GM15510 (cell line): ENCODE results near the gene EYS.

Experiments
- POLR2A ChIP-seq: IDR thresholded peaks from 3 replicates; pipeline ENCODE4 v1.6.1; 2011; ENCODE audit warnings: borderline replicate concordance; ENCODE audit not compliant: insufficient read length; ENCODE audit errors: extremely low read depth

The EYS gene

DNA sequence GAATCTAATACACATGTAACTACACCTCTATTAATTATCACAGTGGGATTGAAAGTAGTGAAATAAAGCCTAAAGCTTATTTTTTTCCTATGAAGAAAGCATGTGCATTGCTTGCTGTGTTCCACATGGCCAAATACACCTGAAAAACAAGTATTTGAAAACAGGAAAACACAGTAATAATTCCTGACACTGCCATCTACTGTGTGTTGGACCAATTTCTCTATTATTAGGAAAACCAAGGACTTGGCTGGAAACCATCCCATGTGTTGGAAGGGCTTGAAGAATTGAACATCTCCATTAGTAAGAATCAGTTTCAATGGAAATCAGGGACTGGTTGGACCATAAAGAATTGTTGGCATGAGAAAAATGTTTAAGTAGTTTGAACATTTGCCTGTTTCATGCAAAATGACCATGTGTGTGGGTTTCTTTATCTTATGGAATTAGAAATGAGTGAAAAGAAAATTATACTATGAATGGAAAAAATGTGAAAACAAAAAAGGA, 1947.4 kb downstream of the EYS start:
- no peak for TF ChIP-seq POLR2A

DNA sequence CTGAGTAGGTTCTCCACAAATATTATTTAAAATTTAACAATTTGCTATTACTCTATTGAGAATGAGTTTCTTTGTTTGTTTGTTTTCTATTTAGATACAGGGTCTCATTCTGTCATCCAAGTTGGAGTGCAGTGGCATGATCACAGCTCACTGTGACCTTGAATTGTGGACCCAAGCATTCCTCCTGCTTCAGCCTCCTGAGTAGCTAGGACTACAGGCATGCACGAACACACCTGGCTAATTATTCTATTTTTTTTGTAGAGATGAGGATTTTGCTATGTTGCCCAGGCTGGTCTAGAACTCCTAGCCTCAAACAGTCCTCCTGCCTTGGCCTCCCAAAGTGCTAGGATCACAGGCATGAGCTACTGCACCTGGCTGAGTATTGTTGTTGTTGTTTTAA, 1949.2 kb downstream of the EYS start:
- no peak for TF ChIP-seq POLR2A

GRCh38 chr6:63750400-63750799, 1956.6 kb downstream of the EYS start:
- no peak for TF ChIP-seq POLR2A

DNA sequence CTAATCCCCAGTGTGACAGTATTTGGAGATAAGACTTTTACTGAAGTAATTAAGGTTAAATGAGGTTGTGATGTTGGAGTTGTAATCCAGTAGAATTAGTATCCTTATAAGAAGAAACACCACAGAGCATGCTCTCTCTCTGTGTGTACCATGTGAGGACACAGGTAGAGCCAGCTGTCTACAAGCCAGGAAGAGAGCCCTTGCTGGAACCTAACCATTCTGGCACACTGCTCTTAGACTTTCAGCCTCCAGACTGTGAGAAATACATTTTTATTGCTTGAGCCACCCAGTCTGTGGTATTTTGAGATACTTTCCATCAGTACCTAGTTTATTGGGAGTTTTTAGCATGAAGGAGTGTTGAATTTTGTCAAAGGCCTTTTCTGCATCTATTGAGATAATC, 1961.2 kb downstream of the EYS start:
- no peak for TF ChIP-seq POLR2A

DNA sequence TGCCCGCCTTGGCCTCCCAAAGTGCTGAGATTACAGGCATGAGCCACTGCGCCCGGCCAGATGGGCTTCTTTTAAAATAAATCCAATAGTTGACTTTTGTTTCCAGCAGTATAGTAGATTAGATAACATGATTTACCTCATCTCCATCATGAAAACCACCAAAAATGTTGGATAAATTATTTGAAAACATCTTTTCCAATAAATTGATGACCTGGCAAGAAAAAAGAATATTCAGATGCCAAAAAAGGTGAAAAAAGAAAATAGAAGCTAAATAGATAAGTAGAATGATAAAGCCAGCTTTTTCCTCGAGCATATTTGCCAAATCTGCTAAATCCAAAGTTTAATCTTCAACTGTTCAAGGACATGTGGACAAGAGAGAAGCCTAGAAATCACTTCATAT, 1962.2 kb downstream of the EYS start:
- no peak for TF ChIP-seq POLR2A

DNA sequence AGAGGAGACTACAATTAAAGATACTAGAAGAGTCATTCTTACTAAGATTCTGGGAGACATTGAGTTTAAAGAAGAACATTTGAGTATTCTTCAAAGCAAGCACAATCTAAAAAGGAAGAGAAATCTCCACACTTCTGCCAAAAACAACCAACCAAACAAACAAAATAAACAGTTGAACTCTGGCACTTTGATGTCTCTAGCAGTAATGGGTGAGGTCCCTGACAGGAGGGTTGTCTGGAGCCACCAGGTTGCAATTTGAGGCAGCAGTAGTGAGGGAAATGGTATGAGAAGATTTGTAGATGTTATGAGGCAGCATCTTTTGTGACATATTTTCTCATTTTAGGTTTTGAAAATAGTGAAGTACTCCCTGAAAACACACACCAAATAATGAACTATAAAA, 1963.3 kb downstream of the EYS start:
- no peak for TF ChIP-seq POLR2A

GRCh38 chr6:63742060-63742459, 1965.0 kb downstream of the EYS start:
- no peak for TF ChIP-seq POLR2A

DNA sequence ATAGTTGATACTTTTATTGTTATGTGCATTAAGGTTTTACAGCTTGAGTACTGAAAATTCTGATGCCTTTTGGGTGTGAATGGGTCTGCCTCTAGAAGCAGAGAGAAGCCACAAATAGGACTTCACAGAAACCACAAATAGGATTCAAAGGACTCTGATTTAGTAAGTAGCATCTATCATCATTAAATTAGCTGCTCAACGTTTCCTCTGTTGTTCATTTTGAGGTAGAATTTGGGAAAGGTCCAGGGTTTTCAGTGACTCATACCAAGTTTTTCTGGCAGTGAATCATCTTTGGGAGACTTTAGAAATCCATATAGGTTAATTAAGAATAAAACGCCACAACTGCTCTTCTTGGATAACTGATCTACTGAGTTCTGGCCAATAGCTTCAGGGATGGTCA, 1966.3 kb downstream of the EYS start:
- TF ChIP-seq POLR2A = no peak

DNA sequence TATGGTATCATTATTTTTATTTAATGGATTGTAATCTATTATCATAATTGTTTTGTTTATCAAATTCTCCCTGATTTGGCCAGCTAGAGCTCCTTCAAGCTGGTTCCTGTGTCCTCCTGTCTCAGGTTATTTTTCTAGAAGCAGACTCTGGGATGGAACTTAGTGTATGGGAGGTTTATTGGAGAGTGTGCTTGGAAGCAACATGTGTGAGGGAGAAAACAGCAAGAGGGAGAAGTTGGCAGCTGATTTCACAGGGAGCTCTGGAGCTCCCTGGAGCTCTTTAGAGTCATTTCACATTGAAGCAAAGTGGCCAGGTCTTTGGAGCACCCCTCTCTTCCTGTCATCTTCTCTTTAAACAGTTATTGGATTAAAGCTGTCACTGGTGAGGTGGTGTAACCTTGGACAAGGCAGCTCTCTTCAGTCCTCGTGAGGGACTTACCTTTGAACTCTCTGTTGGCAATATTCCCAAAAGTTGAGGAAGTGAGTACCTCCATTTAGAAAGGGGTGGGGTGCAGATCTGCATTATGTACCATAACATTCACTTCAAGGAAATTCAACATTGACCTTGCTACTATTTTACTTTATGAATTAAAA, 1967.8 kb downstream of the EYS start:
- TF ChIP-seq POLR2A = no peak

- no peak for TF ChIP-seq POLR2A
Measured at GRCh38 chr6:63734923-63735322, 1972.1 kb downstream of the EYS start.

GRCh38 chr6:63732336-63732735, 1974.7 kb downstream of the EYS start:
- no peak for TF ChIP-seq POLR2A

GRCh38 chr6:63731930-63732329, 1975.1 kb downstream of the EYS start:
- TF ChIP-seq POLR2A = no peak

- no peak for TF ChIP-seq POLR2A
Measured at GRCh38 chr6:63730311-63730710, 1976.7 kb downstream of the EYS start.

- TF ChIP-seq POLR2A = no peak
Measured at GRCh38 chr6:63724721-63725120, 1982.3 kb downstream of the EYS start.

DNA sequence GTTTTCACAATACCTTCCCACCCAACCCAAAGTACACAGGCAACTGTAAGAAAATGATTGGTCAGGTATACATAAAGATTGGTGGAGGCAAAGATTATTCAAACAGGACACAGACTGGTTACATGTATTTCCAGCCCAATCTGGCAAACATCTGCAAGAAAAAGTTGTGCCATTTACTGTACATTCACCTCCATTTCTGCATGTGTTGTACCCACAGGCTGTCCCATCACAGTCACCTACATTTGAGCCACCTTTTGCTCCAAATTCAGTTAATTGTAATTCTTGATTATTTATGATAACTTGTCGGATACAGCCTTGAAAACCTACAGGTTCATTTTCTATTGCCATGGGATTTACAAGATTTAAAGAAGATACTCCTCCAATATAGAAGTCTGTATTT, 1985.8 kb downstream of the EYS start:
- TF ChIP-seq POLR2A = no peak

DNA sequence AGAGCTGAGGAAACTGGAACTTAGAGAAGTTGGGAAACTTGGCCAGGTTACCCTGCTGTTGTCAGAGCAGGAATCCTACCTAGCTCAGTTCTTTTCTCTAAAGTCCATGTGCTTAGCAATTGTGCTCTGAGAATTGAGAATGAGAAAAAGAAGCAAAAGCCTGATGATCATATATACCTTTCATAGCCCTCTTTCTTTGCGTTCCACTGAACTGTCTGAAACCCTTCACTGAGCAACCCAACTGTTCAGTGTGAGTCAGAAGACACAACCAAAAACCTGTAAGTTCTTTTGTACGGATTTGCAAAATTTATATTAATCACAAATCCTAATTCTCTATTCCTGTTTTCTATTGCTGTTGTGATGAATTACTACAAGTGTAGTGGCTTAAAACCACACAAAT, 1990.9 kb downstream of the EYS start:
- TF ChIP-seq POLR2A = no peak

DNA sequence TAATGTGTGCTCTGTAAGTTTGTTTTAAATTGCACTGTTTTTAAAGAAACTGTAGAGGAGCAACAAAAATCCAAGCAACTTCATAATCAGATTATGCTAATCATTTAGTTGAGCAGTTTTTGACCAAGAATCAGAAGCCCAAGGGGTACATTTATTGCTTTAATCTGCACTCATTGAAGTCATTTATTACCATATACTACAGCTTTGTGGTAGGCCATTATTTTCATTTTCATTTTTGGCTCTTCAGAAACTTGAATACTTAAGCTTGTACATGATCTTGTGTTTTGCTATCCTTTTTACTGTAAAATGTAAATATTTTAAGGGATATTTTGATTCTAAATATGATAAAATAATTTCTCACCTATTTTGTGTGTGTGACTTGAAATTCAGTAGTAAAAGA, 1992.9 kb downstream of the EYS start:
- no peak for TF ChIP-seq POLR2A
